ENCODE results near the gene SMAD5. TPM values are rescaled to one million over a fixed set of nuclear protein-coding genes. Genes with fewer than 3 reads are reported as not detected.

Gene SMAD5
- total RNA-seq, 2 donors from 2014 or later = 51.9 to 64.1 TPM

GRCh38 chr5:136120529-136120928 lies 12.1 kb upstream of the SMAD5 start:
- H3K36me3 ChIP-seq = no peaks in the 10 kb centered on the region
- no peaks in the 10 kb centered on the region for H3K4me1 ChIP-seq
- no peak for TF ChIP-seq CTCF (IDR thresholded peaks at IDR 0.05)
- DNase-seq = no peak
- no peak overlapping the region for H3K27ac ChIP-seq
- H3K9me3 ChIP-seq = no peaks in the 10 kb centered on the region
- H3K27me3 ChIP-seq = no peaks in the 10 kb centered on the region
- H3K9ac ChIP-seq (ENCODE audit: low read depth in 2 of 2, low read length in 2 of 2) = no peak overlapping the region
- intact Hi-C loops (cut with DNase I) = no loop called here
- H3K4me3 ChIP-seq = no peak overlapping the region

- no peaks in the 10 kb centered on the region for H3K36me3 ChIP-seq
- H3K9me3 ChIP-seq = no peaks in the 10 kb centered on the region
- intact Hi-C loops (cut with DNase I) = no loop called here
- TF ChIP-seq CTCF (IDR thresholded peaks at IDR 0.05) = no peak
- peak overlapping the region; percentile 72 for H3K27ac ChIP-seq
- H3K4me1 ChIP-seq = no peaks in the 10 kb centered on the region
- H3K4me3 ChIP-seq = no peak overlapping the region
- H3K9ac ChIP-seq (ENCODE audit: low read depth in 2 of 2, low read length in 2 of 2) = peak overlapping the region in 1 of 2 donors; percentile 59
- H3K27me3 ChIP-seq = no peaks in the 10 kb centered on the region
- peak; percentile 59 for DNase-seq
Measured at GRCh38 chr5:136123236-136123768, 9.3 kb upstream of the SMAD5 start.

- no peak overlapping the region for H3K9ac ChIP-seq (ENCODE audit: low read depth in 2 of 2, low read length in 2 of 2)
- no peak for DNase-seq
- no peaks in the 10 kb centered on the region for H3K9me3 ChIP-seq
- H3K27me3 ChIP-seq = no peaks in the 10 kb centered on the region
- peaks cover 5% of the 10 kb centered on the region for H3K4me1 ChIP-seq
- H3K4me3 ChIP-seq = no peak overlapping the region
- no peak for TF ChIP-seq CTCF (IDR thresholded peaks at IDR 0.05)
- H3K27ac ChIP-seq = no peak overlapping the region
- intact Hi-C loops (cut with DNase I) = no loop called here
- no peaks in the 10 kb centered on the region for H3K36me3 ChIP-seq
Measured at GRCh38 chr5:136127560-136127959, 5.1 kb upstream of the SMAD5 start.

GRCh38 chr5:136128481-136128880 lies 4.2 kb upstream of the SMAD5 start:
- H3K36me3 ChIP-seq = no peaks in the 10 kb centered on the region
- peaks cover 5% of the 10 kb centered on the region for H3K4me1 ChIP-seq
- H3K4me3 ChIP-seq = no peak overlapping the region
- H3K27me3 ChIP-seq = no peaks in the 10 kb centered on the region
- H3K27ac ChIP-seq = no peak overlapping the region
- no peak for DNase-seq
- no peak for TF ChIP-seq CTCF (IDR thresholded peaks at IDR 0.05)
- intact Hi-C loops (cut with DNase I) = no loop called here
- H3K9ac ChIP-seq (ENCODE audit: low read depth in 2 of 2, low read length in 2 of 2) = no peak overlapping the region
- no peaks in the 10 kb centered on the region for H3K9me3 ChIP-seq

- H3K4me3 ChIP-seq = no peak overlapping the region
Measured at GRCh38 chr5:136129445-136129844, 3.2 kb upstream of the SMAD5 start.

More at GRCh38 chr5:136129445-136129844, 3.2 kb upstream of the SMAD5 start:
- no peak for TF ChIP-seq CTCF (IDR thresholded peaks at IDR 0.05)
- no peak overlapping the region for H3K9ac ChIP-seq (ENCODE audit: low read depth in 2 of 2, low read length in 2 of 2)
- no peak overlapping the region for H3K27ac ChIP-seq
- DNase-seq = no peak
- H3K36me3 ChIP-seq = no peaks in the 10 kb centered on the region
- intact Hi-C loops (cut with DNase I) = no loop called here
- H3K27me3 ChIP-seq = no peaks in the 10 kb centered on the region
- no peaks in the 10 kb centered on the region for H3K9me3 ChIP-seq
- peaks cover 7% of the 10 kb centered on the region for H3K4me1 ChIP-seq

Measured in colonic mucosa (tissue), 4 donors.